ENCODE results near the gene LEPROT. TPM values are rescaled to one million over a fixed set of nuclear protein-coding genes. Genes with fewer than 3 reads are reported as not detected.

LEPROT gene
- 29.7 to 47.7 TPM (median 42.3 TPM) in 5 replicates for total RNA-seq (2022; extraction: Qiagen RNA extraction; ENCODE audit: low read depth)

DNA sequence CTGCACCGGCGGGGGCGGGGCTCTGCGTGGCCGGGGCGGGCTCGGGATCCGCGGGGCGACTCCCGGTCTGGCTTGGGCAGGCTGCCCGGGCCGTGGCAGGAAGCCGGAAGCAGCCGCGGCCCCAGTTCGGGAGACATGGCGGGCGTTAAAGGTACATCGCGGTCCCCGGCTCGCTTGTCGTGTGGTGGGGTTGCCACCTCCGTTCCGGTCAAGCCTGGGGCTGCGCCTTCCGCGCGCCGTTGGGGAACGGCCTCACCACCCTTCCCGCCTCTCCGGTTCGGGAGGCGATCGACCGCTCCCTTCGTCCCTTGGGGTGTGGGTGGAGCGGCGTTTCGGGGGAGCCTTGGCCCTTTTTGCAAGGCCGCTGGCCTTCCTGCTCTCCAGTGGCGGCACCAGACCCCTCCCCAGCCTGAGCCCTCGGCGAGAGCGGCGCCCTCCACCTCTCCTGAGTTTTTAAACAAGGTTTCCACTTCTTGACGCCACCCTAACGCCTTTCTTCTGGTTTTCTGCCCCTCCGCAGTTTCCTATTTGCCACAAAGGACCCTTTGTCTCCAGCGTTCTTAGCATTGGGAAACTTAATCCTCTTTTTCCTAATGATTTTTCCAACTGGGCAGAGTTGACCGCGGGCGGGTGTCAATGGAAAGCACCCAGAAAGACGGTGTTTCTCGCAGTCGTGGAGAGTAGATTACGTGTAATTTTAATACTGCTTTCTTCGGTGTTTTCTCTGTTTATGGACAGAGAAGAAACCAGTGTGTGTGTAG lies at the start of gene LEPROT, which contains the start of gene LEPR:
Gene LEPROT (plus strand): TSS at position 79 of the 761 bp plus-strand sequence. CDS start 57 bp downstream, at position 136.
Gene LEPR (plus strand): TSS at position 79 of the 761 bp plus-strand sequence. CDS start 144,898 bp downstream, outside the sequence.

Other genes starting within 250 kb of the LEPROT start
- gene DNAJC6, start 111.1 kb upstream of the LEPROT start, total RNA-seq (2022; extraction: Qiagen RNA extraction; ENCODE audit: low read depth): 3.8 to 8.1 TPM (median 7.7 TPM) in 5 replicates
- 1.9 to 3.5 TPM (median 2.7 TPM) in 5 replicates for gene LEPR, start within 50 bp of the LEPROT start, total RNA-seq (2022; extraction: Qiagen RNA extraction; ENCODE audit: low read depth)

All from A549 treated with ZK216348 at 1 μM for 4 hours (cell line).